Brain microvascular endothelial cell (primary cell): ENCODE measurements around the gene WWOX.

ENCODE experiments used
- DNase-seq: peaks from one replicate; pipeline ENCODE4 v3.0.0-alpha.2; 2020
- H3K27ac ChIP-seq: fragments of 250-450 bp; sonication (Bioruptor Pico); 2 replicates; pipeline ENCODE4 v1.5.1; 2020; ENCODE audit warnings: mild to moderate bottlenecking, moderate library complexity
- H3K27me3 ChIP-seq: fragments of 250-450 bp; sonication (Bioruptor Pico); replicated peaks from 2 replicates; pipeline ENCODE4 v1.5.1; 2020; ENCODE audit warnings: mild to moderate bottlenecking
- H3K36me3 ChIP-seq: fragments of 250-450 bp; sonication (Bioruptor Pico); replicated peaks from 2 replicates; pipeline ENCODE4 v1.5.1; 2020; ENCODE audit warnings: mild to moderate bottlenecking
- H3K4me3 ChIP-seq: 2 replicates; pipeline ENCODE4 v1.5.1; 2011; ENCODE audit warnings: low read depth, mild to moderate bottlenecking, control low read depth, low read length, moderate library complexity
- in situ Hi-C: cut with HindIII; loops from 2 replicates; pipeline ENCODE4 v1.10.0; 2017; ENCODE audit warnings: low sequenced_read_pairs, low pct_ligation_motif_present
- TF ChIP-seq, protein P1 (sequence below): IDR thresholded peaks from 2 replicates; pipeline ENCODE4 v1.5.1; 2011; ENCODE audit warnings: low read depth, mild to moderate bottlenecking, moderate library complexity, low read length, control low read depth, inconsistent platforms; ENCODE audit errors: missing control alignments

WWOX gene

DNA sequence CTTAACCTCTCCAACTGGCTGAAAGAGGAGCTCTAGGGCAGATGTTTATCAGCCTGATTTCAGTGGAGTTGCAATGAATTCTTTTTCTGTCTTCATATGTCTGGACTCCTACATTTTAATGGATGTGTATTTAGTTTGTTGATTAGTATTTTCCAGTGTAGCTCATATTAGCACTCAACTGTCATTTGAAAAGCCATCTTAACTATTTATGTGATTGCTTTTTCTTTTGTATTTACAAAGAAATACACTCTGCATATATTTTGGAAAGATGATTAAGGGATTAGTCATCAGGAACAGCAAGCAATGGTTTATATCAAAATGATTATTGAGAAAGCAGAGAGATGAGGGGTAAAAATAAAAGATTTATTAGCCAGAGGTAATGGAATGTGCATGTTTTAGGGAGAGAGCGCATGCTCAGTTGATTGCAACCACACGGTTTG is 71.1 kb downstream of the WWOX start:
- H3K27ac ChIP-seq, result no peak overlapping the region
- DNase-seq, result no peak
- TF ChIP-seq, protein P1, sequence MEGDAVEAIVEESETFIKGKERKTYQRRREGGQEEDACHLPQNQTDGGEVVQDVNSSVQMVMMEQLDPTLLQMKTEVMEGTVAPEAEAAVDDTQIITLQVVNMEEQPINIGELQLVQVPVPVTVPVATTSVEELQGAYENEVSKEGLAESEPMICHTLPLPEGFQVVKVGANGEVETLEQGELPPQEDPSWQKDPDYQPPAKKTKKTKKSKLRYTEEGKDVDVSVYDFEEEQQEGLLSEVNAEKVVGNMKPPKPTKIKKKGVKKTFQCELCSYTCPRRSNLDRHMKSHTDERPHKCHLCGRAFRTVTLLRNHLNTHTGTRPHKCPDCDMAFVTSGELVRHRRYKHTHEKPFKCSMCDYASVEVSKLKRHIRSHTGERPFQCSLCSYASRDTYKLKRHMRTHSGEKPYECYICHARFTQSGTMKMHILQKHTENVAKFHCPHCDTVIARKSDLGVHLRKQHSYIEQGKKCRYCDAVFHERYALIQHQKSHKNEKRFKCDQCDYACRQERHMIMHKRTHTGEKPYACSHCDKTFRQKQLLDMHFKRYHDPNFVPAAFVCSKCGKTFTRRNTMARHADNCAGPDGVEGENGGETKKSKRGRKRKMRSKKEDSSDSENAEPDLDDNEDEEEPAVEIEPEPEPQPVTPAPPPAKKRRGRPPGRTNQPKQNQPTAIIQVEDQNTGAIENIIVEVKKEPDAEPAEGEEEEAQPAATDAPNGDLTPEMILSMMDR, result no peak
- H3K27me3 ChIP-seq, result no peaks in the 10 kb centered on the region
- in situ Hi-C loops, result no loop called here
- no peaks in the 10 kb centered on the region for H3K36me3 ChIP-seq
- H3K4me3 ChIP-seq, result no peak overlapping the region

DNA sequence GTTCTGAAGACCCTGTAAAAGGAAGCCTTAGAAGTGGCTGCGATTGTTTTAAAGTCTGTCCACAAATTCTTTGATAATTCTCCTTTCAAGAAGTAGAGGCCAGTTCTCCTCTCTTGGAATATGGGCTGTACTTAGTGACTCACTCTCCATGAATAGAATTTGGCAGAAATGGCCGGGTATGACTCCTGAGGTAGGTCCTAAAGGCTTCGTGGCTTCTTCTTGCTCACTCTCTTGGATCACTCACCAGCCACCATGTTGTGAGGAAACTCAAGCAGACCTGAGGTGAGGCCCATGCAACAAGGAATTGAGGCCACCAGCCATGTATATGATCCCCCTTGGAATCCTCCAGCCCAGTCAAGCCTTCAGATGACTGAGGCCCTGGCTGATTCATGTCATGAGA is 75.8 kb downstream of the WWOX start:
- TF ChIP-seq, protein P1, result no peak

DNA sequence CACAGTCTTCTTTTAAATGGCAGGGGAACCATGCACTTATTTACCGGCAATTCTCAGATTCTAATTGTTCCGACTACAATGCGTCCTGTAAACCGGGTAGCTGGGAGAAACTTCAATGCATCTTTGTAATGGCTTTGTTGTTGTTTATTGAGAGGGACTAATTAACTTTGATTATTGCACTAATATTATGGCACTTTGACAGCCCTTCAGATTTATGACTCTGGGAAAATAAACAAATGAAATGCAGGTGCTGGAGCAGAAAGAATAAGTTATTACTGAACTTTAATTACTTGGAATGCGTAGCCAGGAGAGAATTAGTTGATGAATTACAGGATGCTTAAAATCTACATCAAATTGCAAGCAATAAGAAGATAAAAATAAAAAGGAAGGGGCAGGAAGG is 77.0 kb downstream of the WWOX start:
- no peaks in the 10 kb centered on the region for H3K36me3 ChIP-seq
- TF ChIP-seq, protein P1, result no peak
- H3K27ac ChIP-seq, result no peak overlapping the region
- no peak for DNase-seq
- no peak overlapping the region for H3K4me3 ChIP-seq
- H3K27me3 ChIP-seq, result no peaks in the 10 kb centered on the region
- in situ Hi-C loops, result no loop called here

More for the DNA sequence above, 75.8 kb downstream of the WWOX start:
- no peak for DNase-seq
- no peaks in the 10 kb centered on the region for H3K27me3 ChIP-seq
- no peaks in the 10 kb centered on the region for H3K36me3 ChIP-seq
- H3K27ac ChIP-seq, result no peak overlapping the region
- in situ Hi-C loops, result no loop called here
- no peak overlapping the region for H3K4me3 ChIP-seq

DNA sequence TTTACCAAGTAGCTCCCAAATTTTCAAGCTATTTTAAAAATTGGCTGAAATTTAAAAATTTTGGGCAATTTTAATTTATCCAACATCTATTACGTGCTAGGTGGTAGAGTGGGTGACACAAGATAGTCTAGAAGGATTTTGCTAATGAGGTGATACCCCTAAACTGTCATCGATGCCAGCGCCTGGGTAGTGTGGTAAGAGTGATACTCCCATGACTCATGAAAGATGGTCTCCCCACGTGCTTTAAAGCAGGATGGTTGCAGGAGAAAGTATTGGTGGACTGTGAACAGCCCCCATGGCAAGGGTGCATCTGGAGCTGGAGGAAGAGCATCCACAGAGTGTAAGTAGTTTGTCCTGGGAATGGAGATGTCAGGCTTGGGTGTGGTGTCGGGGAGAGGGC is 77.8 kb downstream of the WWOX start:
- TF ChIP-seq, protein P1, result no peak
- no peak overlapping the region for H3K4me3 ChIP-seq
- H3K27ac ChIP-seq, result no peak overlapping the region
- in situ Hi-C loops, result no loop called here
- H3K36me3 ChIP-seq, result no peaks in the 10 kb centered on the region
- no peaks in the 10 kb centered on the region for H3K27me3 ChIP-seq
- no peak for DNase-seq

DNA sequence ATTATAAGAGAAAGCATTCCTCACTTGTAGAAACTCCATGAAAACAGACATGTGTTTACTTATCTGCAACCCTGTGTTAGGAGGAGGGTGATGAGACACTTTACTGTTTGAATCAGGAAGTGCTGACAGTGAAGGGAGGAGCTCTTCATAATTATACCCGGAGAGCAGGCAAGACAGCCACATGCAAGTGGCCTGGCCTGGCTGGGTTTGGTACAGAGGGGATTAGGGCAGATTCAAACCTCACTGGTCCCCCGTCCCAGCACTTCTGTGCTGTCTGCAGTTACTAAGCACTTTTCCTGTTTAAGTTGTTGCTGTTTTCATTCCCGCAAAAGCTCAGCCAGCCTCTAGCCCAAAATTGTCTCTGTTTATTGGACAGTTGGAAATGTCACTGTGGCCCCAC is 78.5 kb downstream of the WWOX start:
- in situ Hi-C loops, result no loop called here
- no peak overlapping the region for H3K4me3 ChIP-seq
- no peak for DNase-seq
- TF ChIP-seq, protein P1, result no peak
- H3K27me3 ChIP-seq, result no peaks in the 10 kb centered on the region
- H3K27ac ChIP-seq, result no peak overlapping the region
- H3K36me3 ChIP-seq, result no peaks in the 10 kb centered on the region

DNA sequence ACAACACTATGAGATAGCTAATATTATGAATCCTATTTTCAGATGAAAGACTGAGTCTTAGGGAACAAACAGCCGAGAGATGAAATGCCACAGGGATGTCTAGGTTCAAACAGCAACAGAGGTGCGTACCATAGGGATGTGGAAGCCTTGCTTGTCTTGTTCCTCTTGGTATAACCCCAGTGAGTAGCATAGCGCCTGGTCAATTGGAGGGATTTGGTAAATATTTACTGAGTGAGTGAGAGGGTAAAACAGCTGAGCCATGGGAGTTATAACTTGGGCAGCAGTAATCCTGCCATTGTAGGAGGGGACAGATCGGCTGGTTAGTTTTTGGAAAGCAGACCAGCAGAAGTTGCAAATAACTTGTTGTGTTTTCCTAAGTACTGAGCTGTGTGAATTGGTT is 80.2 kb downstream of the WWOX start:
- H3K36me3 ChIP-seq, result no peaks in the 10 kb centered on the region
- in situ Hi-C loops, result no loop called here

More for the DNA sequence above, 80.2 kb downstream of the WWOX start:
- TF ChIP-seq, protein P1, result no peak
- no peak for DNase-seq
- no peak overlapping the region for H3K27ac ChIP-seq
- no peaks in the 10 kb centered on the region for H3K27me3 ChIP-seq
- no peak overlapping the region for H3K4me3 ChIP-seq
